GM19099 (cell line): ENCODE results near the gene SRSF5.

Experiments
- POLR2A ChIP-seq: IDR thresholded peaks from 3 replicates; pipeline ENCODE4 v1.6.1; 2011; ENCODE audit warnings: low read depth; ENCODE audit not compliant: insufficient read length; ENCODE audit errors: extremely low read depth

Gene SRSF5

DNA sequence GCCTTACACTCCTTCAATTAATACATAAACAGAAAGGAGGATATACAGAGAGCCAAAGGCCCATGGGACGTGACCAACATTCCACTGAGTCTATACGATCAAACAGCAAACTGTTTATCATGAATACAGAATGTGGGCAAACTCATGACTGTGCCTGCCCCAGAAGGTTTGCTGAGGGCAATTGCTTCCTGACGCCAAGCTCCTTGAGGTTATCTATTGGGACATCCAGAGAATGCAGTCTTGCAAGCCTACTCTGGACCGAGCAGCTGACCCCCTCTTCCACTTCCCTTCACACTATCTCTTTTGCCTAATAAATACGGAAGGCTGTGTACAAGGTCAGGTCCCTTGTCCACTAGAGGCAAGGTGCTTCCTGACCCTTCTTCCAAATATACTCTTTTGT is 48.6 kb downstream of the SRSF5 start:
- no peak for TF ChIP-seq POLR2A

DNA sequence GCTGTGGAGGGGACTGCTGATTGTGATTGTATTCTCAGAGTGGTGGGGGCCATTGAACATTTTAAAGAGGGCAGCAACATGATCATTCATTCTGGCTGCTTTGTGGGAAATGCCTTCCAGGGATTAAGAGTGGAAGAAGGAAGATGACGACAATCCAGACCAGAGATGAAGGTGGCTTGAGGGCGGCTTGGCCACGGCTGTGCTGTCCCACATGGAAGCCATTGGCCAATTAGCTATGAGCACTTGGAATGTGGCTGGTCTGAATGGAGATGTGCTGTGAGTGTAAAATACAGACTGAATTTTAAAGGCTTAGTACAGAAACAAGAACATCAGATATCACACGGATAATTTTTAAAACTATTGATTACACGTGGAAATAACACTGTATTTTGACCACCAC is 49.3 kb downstream of the SRSF5 start:
- no peak for TF ChIP-seq POLR2A

DNA sequence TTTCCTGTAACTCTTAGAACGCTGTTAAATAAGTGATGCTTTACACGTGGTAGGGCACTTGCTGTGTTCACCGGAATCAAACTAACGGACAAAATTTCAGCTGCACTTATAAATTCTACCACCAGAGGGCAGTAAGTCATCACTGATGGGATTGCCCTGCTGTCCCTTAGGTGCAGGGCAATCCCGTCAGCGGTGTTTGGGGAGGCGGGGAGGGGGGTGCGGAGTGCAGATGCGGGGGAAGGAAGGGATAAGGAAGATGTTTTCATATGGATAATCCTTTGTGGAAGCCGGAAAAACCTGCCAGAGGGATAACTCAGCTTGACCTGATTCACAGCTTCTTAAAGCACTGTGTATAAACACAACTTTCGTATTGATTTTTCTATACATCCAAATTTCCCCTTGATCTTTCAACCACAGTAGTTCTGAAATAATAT is 51.8 kb downstream of the SRSF5 start:
- no peak for TF ChIP-seq POLR2A

DNA sequence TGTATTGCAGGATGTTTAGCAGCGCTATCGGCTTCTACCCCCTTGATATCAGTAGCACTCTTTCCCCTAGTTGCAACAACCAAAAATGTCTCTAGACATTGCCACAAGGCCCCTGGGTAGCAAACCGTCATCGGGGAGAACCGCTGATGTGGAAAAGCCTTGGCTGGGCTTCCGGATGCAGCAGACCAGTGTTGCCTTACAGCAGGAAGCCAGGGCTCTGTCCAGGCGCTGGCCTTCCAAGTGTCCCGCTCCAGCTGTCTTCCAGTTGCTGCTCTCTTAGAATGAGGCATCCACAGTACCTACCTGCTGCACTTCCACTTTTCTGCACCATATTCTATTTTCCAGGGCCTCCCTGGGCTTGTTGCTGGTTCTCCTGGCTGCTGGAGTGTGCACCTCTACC is 52.7 kb downstream of the SRSF5 start:
- no peak for TF ChIP-seq POLR2A

DNA sequence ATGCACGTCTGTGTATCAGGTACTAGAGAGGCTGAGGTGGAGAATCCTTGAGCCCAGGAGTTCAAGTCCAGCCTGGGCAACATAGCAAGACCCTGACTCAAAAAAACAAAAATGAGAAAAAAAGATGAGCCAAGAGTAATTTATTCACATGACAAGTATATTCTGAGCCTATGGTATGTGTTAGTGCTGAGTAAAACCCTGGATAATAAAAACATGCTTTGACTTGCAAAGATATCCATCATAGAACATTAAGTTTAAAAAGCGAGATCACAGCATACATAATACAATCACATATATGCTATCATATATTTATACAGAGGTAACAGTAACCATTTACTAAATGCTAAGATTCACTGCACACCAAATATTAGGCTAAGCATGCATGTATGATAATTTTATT is 54.0 kb downstream of the SRSF5 start:
- no peak for TF ChIP-seq POLR2A
